C4-2B (cell line): ENCODE results near the gene SUMO3.

Experiments
- CTCF ChIP-seq: fragments of 450-650 bp; conservative IDR thresholded peaks from 2 replicates; pipeline ENCODE4 v1.5.1; 2017; ENCODE audit warnings: mild to moderate bottlenecking
- ZFX ChIP-seq: fragments of 450-650 bp; IDR thresholded peaks from 2 replicates; pipeline ENCODE4 v1.6.1; 2017

GRCh38 chr21:44789880-44790279 lies 28.0 kb downstream of the SUMO3 start:
- TF ChIP-seq CTCF (no peak), ZFX (no peak)
